IMR-90 (cell line): ENCODE results near the gene FAM204A. TPM values are rescaled to one million over a fixed set of nuclear protein-coding genes. Genes with fewer than 3 reads are reported as not detected.

Experiments
- ATAC-seq: fragments of 200-7000 bp; cut with Tn5 transposase; 2 replicates; pipeline ENCODE4 v1.9.1; 2020; ENCODE audit warnings: low read depth, mild to moderate bottlenecking, moderate library complexity
- BruUV-seq: library from RNA; stranded (reverse); fragments of 400-500 nt; replicated peaks from 2 replicates; lab custom pipeline; 2021; lab: Mats Ljungman, UMichigan
- CTCF ChIA-PET: fragments of 300-600 bp; formaldehyde crosslinking; extraction: SDS; loops from one replicate; lab custom pipeline; 2021; ENCODE audit warnings: antibody characterized with exemption; lab: Yijun Ruan, JAX
- POLR2A ChIA-PET: fragments of 300-600 bp; sonication (Branson Sonifier 250); formaldehyde crosslinking; loops from one replicate; lab custom pipeline; 2022; ENCODE audit warnings: antibody characterized with exemption; ENCODE audit not compliant: unreplicated experiment; lab: Charles Lee
- DNase-seq: peaks from one replicate; pipeline ENCODE4 v3.0.0; 2013
- H2AFZ ChIP-seq: replicated peaks from 2 replicates; pipeline ENCODE3; 2013; ENCODE audit warnings: low read length, mild to moderate bottlenecking; ENCODE audit not compliant: poor library complexity
- H2AK5ac ChIP-seq: 2 replicates; pipeline ENCODE4 v1.6.1; 2013; ENCODE audit warnings: low read depth, low read length, inconsistent platforms
- H2AK9ac ChIP-seq: replicated peaks from 2 replicates; pipeline ENCODE3; 2013; ENCODE audit warnings: mild to moderate bottlenecking, low read depth, low read length, moderate library complexity; ENCODE audit not compliant: poor library complexity
- H2BK120ac ChIP-seq: 2 replicates; pipeline ENCODE4 v1.6.1; 2013; ENCODE audit warnings: low read depth, low read length, inconsistent platforms
- H2BK15ac ChIP-seq: 3 replicates; pipeline ENCODE4 v1.6.1; 2013; ENCODE audit warnings: low read depth, low read length, inconsistent platforms
- H2BK20ac ChIP-seq: 2 replicates; pipeline ENCODE4 v1.6.1; 2013; ENCODE audit warnings: low read depth, mild to moderate bottlenecking, inconsistent platforms, low read length, moderate library complexity
- H2BK5ac ChIP-seq: 2 replicates; pipeline ENCODE4 v1.6.1; 2013; ENCODE audit warnings: mild to moderate bottlenecking, low read depth, low read length, inconsistent platforms; ENCODE audit not compliant: poor library complexity, severe bottlenecking
- H3K14ac ChIP-seq: replicated peaks from 2 replicates; pipeline ENCODE4 v1.6.1; 2013; ENCODE audit warnings: low read depth, low read length, inconsistent platforms
- H3K18ac ChIP-seq: 2 replicates; pipeline ENCODE4 v1.6.1; 2013; ENCODE audit warnings: low read depth, low read length, control low read depth
- H3K23ac ChIP-seq: 2 replicates; pipeline ENCODE4 v1.6.1; 2013; ENCODE audit warnings: low read depth, low read length, inconsistent platforms
- H3K27ac ChIP-seq: 2 replicates; pipeline ENCODE4 v1.5.1; 2013; ENCODE audit warnings: mild to moderate bottlenecking, control low read depth, low read length; ENCODE audit not compliant: insufficient read depth
- H3K27me3 ChIP-seq: 2 replicates; pipeline ENCODE4 v1.6.1; 2013; ENCODE audit warnings: low read length; ENCODE audit not compliant: control insufficient read depth, insufficient read depth
- H3K36me3 ChIP-seq: 2 replicates; pipeline ENCODE4 v1.6.1; 2013; ENCODE audit warnings: low read length, mixed read lengths; ENCODE audit not compliant: control insufficient read depth, insufficient read depth
- H3K4ac ChIP-seq: 2 replicates; pipeline ENCODE4 v1.6.1; 2013; ENCODE audit warnings: low read depth, low read length, inconsistent platforms
- H3K4me1 ChIP-seq: 2 replicates; pipeline ENCODE4 v1.6.1; 2013; ENCODE audit warnings: low read length, mixed read lengths; ENCODE audit not compliant: control insufficient read depth, insufficient read depth
- H3K4me2 ChIP-seq: 2 replicates; pipeline ENCODE4 v1.6.1; 2013; ENCODE audit warnings: low read depth, mild to moderate bottlenecking, control low read depth, low read length, moderate library complexity
- H3K4me3 ChIP-seq: 2 replicates; pipeline ENCODE4 v1.5.1; 2013; ENCODE audit warnings: low read depth, mild to moderate bottlenecking, control low read depth, low read length, moderate library complexity; ENCODE audit not compliant: insufficient read depth
- H3K56ac ChIP-seq: 2 replicates; pipeline ENCODE4 v1.6.1; 2013; ENCODE audit warnings: low read length, inconsistent platforms; ENCODE audit not compliant: insufficient read depth; ENCODE audit errors: extremely low read depth
- H3K79me1 ChIP-seq, 2 experiments: 2 replicates each; pipeline ENCODE4 v1.6.1; 2013; ENCODE audit warnings: low read length in 2 of 2, inconsistent platforms in 1 of 2, low read depth in 1 of 2
- H3K9ac ChIP-seq: 2 replicates; pipeline ENCODE4 v1.6.1; 2013; ENCODE audit warnings: low read depth, low read length, control low read depth
- H3K9me1 ChIP-seq: 2 replicates; pipeline ENCODE4 v1.6.1; 2013; ENCODE audit warnings: low read length, inconsistent platforms; ENCODE audit not compliant: insufficient read depth
- H3K9me3 ChIP-seq: 2 replicates; pipeline ENCODE4 v1.6.1; 2013; ENCODE audit warnings: low read length; ENCODE audit not compliant: control insufficient read depth, insufficient read depth
- H4K20me1 ChIP-seq: 2 replicates; pipeline ENCODE4 v1.6.1; 2013; ENCODE audit warnings: low read length, inconsistent platforms; ENCODE audit not compliant: insufficient read depth
- H4K5ac ChIP-seq: 2 replicates; pipeline ENCODE4 v1.6.1; 2013; ENCODE audit warnings: mild to moderate bottlenecking, low read depth, low read length, control low read depth
- H4K8ac ChIP-seq, 2 experiments: 2 replicates each; pipeline ENCODE4 v1.6.1; 2013; ENCODE audit warnings: low read depth in 2 of 2, low read length in 2 of 2, control low read depth in 1 of 2, inconsistent platforms in 1 of 2
- H4K91ac ChIP-seq: 2 replicates; pipeline ENCODE4 v1.6.1; 2013; ENCODE audit warnings: low read depth, low read length, inconsistent platforms; ENCODE audit not compliant: insufficient read depth
- BHLHE40 ChIP-seq: fragments of 150-350 bp; IDR thresholded peaks from 2 replicates; pipeline ENCODE4 v1.6.1; 2016; ENCODE audit warnings: mild to moderate bottlenecking, low read depth, low read length
- CEBPB ChIP-seq: IDR thresholded peaks from 2 replicates; pipeline ENCODE4 v1.6.1; 2012; ENCODE audit warnings: low read depth, low read length, improper control_type of control experiment
- FOS ChIP-seq: fragments of 150-350 bp; IDR thresholded peaks from 2 replicates; pipeline ENCODE4 v1.6.1; 2016; ENCODE audit warnings: low read depth, low read length
- MAZ ChIP-seq: IDR thresholded peaks from 2 replicates; pipeline ENCODE4 v1.6.1; 2012; ENCODE audit warnings: low read depth, mild to moderate bottlenecking, low read length, improper control_type of control experiment, moderate library complexity, borderline replicate concordance
- MXI1 ChIP-seq: IDR thresholded peaks from 2 replicates; pipeline ENCODE4 v1.6.1; 2012; ENCODE audit warnings: low read depth, mild to moderate bottlenecking, low read length, moderate library complexity, borderline replicate concordance
- RCOR1 ChIP-seq: IDR thresholded peaks from 2 replicates; pipeline ENCODE4 v1.6.1; 2012; ENCODE audit warnings: mild to moderate bottlenecking, low read length, improper control_type of control experiment; ENCODE audit not compliant: insufficient replicate concordance
- SMC3 ChIP-seq: fragments of 150-350 bp; IDR thresholded peaks from 2 replicates; pipeline ENCODE4 v1.6.1; 2016; ENCODE audit warnings: low read depth, mild to moderate bottlenecking, antibody characterized with exemption, low read length, moderate library complexity
- USF2 ChIP-seq: fragments of 150-350 bp; IDR thresholded peaks from 2 replicates; pipeline ENCODE4 v1.6.1; 2017; ENCODE audit warnings: mild to moderate bottlenecking, antibody characterized with exemption, low read length, low read depth
- WGBS, 2 experiments: methylation state at CpG; one replicate each; pipeline versions ENCODE4 v1.1.5 to v1.1.7; 2013; ENCODE audit warnings: missing lambda C conversion rate in 2 of 2; ENCODE audit not compliant: insufficient read length in 1 of 2; ENCODE audit errors: extremely low coverage in 2 of 2; 5-methylcytosine and 5-hydroxymethylcytosine counted together
- dilution Hi-C: fragments of 300-500 bp; cut with HindIII; formaldehyde crosslinking; loops from one replicate; pipeline ENCODE4 v1.14.3; 2018; ENCODE audit warnings: low sequenced_read_pairs; ENCODE audit not compliant: unreplicated experiment
- in situ Hi-C: fragments of 300-500 bp; cut with MboI; formaldehyde crosslinking; loops from 3 replicates; pipeline ENCODE4 v1.14.3; 2019; ENCODE audit warnings: low sequenced_read_pairs, inconsistent platforms, mixed read lengths
- intact Hi-C: fragments of 100-400 bp; cut with micrococcal nuclease; formaldehyde crosslinking; loops from 2 replicates; pipeline ENCODE4 v1.10.0; 2022
- polyA plus RNA-seq, 3 experiments: library from polyadenylated mRNA; depleted of rRNA; stranded (reverse); fragments of >200 nt; gene quantifications; 2 replicates each; pipeline ENCODE4 v1.2.3, GENCODE V29; 2012; ENCODE audit warnings: low replicate concordance in 1 of 3
- total RNA-seq: library from RNA; depleted of rRNA; stranded (reverse); fragments of >200 nt; gene quantifications from 2 replicates; pipeline ENCODE4 v1.2.3, GENCODE V29; 2012
- TF ChIP-seq, protein P1 (sequence below): fragments of 150-350 bp; IDR thresholded peaks from 2 replicates; pipeline ENCODE4 v1.6.1; 2016; ENCODE audit warnings: low read depth, mild to moderate bottlenecking, low read length, moderate library complexity, borderline replicate concordance

FAM204A gene
- total and polyA plus RNA-seq, 2 of the 4 experiments (the other 2 are of a cell fraction), result 23.6 to 54.3 TPM

DNA sequence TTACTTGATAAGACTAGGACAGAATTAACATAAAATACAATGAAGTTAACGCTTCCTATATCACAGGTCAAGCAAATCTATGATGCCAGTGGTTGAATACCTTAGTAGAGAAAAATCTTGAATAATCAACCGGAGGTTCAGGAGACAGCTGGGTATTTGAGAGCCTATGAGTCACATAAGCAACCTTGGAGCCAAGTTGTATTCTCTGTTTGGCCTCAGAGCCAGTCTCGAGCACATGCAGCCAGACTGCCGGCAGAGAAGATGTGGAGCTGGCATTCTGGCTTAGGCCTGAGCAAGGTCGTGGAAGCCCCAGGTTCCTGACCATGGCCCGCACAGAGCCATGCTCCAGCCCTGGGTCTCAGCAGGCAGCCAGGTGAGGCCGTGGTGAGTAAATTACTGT, 90.3 kb downstream of the FAM204A start:
- H3K27ac ChIP-seq, result no peak overlapping the region
- ATAC-seq (no peak; the same call in 1 of the 2 replicates), DNase-seq (no peak)
- no peak overlapping the region for H4K91ac ChIP-seq
- dilution Hi-C loops, result no loop called here
- H3K4ac ChIP-seq, result no peak overlapping the region
- H3K23ac ChIP-seq, result no peak overlapping the region
- TF ChIP-seq, protein P1, sequence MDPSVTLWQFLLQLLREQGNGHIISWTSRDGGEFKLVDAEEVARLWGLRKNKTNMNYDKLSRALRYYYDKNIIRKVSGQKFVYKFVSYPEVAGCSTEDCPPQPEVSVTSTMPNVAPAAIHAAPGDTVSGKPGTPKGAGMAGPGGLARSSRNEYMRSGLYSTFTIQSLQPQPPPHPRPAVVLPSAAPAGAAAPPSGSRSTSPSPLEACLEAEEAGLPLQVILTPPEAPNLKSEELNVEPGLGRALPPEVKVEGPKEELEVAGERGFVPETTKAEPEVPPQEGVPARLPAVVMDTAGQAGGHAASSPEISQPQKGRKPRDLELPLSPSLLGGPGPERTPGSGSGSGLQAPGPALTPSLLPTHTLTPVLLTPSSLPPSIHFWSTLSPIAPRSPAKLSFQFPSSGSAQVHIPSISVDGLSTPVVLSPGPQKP, result no peak
- TF ChIP-seq USF2 (no peak), BHLHE40 (no peak), MXI1 (no peak), CEBPB (no peak), MAZ (no peak), RCOR1 (no peak), SMC3 (no peak), FOS (no peak)
- H3K14ac ChIP-seq, result no peak overlapping the region
- H3K18ac ChIP-seq, result no peak overlapping the region
- no peak overlapping the region for H4K8ac ChIP-seq
- H3K27me3 ChIP-seq, result peaks cover 5% of the 10 kb centered on the region; the same call in 1 of the 2 replicates
- 40% methylated on average over 1 of the region's 7 CpGs; no CpG with 5 or more reads in 1 of the 2 experiments for WGBS, 2 experiments
- no peak overlapping the region for H3K4me2 ChIP-seq
- H3K9ac ChIP-seq, result no peak overlapping the region
- no peaks in the 10 kb centered on the region for H3K36me3 ChIP-seq
- no peaks in the 10 kb centered on the region for H3K79me1 ChIP-seq
- H3K4me3 ChIP-seq, result no peak overlapping the region
- H3K4me1 ChIP-seq, result no peaks in the 10 kb centered on the region
- H3K9me3 ChIP-seq, result no peaks in the 10 kb centered on the region
- H2BK120ac ChIP-seq, result no peak overlapping the region
- ChIA-PET POLR2A (no interaction called here), CTCF (no interaction called here)
- intact Hi-C loops, result no loop called here
- H2AK9ac ChIP-seq, result no peak overlapping the region
- H2AFZ ChIP-seq, result no peak overlapping the region
- H4K5ac ChIP-seq, result no peak overlapping the region
- in situ Hi-C loops, result no loop called here
- no peak overlapping the region for H2AK5ac ChIP-seq
- H3K9me1 ChIP-seq, result no peaks in the 10 kb centered on the region
- no peak overlapping the region for H2BK15ac ChIP-seq
- BruUV-seq, result no TSS peak
- no peak overlapping the region for H2BK20ac ChIP-seq
- no peak overlapping the region for H2BK5ac ChIP-seq
- no peak overlapping the region for H3K56ac ChIP-seq
- no peaks in the 10 kb centered on the region for H4K20me1 ChIP-seq
